GM21723 (cell line): ENCODE measurements around the gene CDRT4.

Experiments
- ATAC-seq: cut with Tn5 transposase; IDR thresholded peaks from one replicate; pipeline ENCODE4 v1.9.1; 2021; ENCODE audit warnings: mild to moderate bottlenecking, moderate library complexity; ENCODE audit not compliant: unreplicated experiment

CDRT4 gene

GRCh38 chr17:15432807-15433611, 34.4 kb downstream of the CDRT4 start:
- ATAC-seq, result no peak

GRCh38 chr17:15431766-15432165, 35.7 kb downstream of the CDRT4 start:
- no peak for ATAC-seq

GRCh38 chr17:15431196-15431595, 36.2 kb downstream of the CDRT4 start:
- ATAC-seq, result no peak

- ATAC-seq, result no peak
Observed at GRCh38 chr17:15424521-15424920, 42.9 kb downstream of the CDRT4 start.

- no peak for ATAC-seq
Observed at GRCh38 chr17:15422392-15422965, 44.9 kb downstream of the CDRT4 start.

GRCh38 chr17:15418781-15419180, 48.6 kb downstream of the CDRT4 start:
- no peak for ATAC-seq

- no peak for ATAC-seq
Observed at GRCh38 chr17:15414532-15415306, 52.7 kb downstream of the CDRT4 start.

GRCh38 chr17:15413101-15413771, 54.2 kb downstream of the CDRT4 start:
- ATAC-seq, result no peak

- ATAC-seq, result no peak
Observed at GRCh38 chr17:15412606-15413005, 54.8 kb downstream of the CDRT4 start.

- ATAC-seq, result no peak
Observed at GRCh38 chr17:15411384-15412198, 55.8 kb downstream of the CDRT4 start.

- no peak for ATAC-seq
Observed at GRCh38 chr17:15409721-15410250, 57.6 kb downstream of the CDRT4 start.

- ATAC-seq, result no peak
Observed at GRCh38 chr17:15408803-15409202, 58.6 kb downstream of the CDRT4 start.

- no peak for ATAC-seq
Observed at GRCh38 chr17:15406081-15406480, 61.3 kb downstream of the CDRT4 start.

- ATAC-seq, result no peak
Observed at GRCh38 chr17:15405058-15405415, 62.4 kb downstream of the CDRT4 start.

- ATAC-seq, result no peak
Observed at GRCh38 chr17:15404106-15405057, 63.0 kb downstream of the CDRT4 start.

GRCh38 chr17:15403276-15403939, 64.0 kb downstream of the CDRT4 start:
- no peak for ATAC-seq

- ATAC-seq, result no peak
Observed at GRCh38 chr17:15399443-15399842, 68.0 kb downstream of the CDRT4 start.

- no peak for ATAC-seq
Observed at GRCh38 chr17:15398736-15399331, 68.6 kb downstream of the CDRT4 start.
